ENCODE data around the gene GRIK1. TPM values are rescaled to one million over a fixed set of nuclear protein-coding genes. Genes with fewer than 3 reads are reported as not detected.

The GRIK1 gene
- polyA plus RNA-seq, 2 donors: 0.01 to 0.02 TPM

DNA sequence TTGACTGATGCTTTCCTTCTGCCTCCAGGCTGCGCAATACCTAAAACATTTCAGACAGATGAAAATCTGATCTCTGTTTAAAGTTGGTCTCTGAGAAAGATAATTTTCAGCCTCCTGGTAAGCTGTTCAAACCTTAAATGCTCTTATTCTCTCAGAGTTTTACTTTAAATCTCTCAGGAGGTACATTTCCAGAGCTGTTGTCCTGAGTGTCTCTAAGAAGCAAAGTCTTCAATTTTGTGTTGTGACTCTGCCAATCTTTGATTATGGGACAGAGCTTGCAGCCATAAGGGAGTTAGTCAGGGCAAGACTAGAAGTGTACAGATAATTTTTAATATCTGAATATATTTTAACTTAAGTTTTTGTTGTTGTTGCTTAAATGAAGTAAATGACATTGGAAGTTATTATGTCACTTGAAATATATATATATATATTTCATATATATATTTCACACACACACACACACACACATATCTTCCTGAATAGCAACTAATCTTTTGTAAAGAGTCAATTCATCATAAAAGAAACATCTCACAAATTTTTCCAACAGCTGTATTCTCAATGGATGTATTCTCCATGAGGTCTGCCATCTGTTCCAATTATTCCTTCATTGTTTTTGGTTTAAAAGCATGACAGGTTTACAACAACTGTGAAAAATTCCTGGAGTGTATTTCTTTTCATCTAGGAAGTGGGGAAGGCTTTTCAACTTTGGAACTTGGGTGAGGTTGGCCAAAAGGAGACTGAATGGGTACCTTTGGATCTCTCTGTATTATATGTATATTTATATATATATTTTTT lies 381.7 kb downstream of the GRIK1 start:
- Histone ChIP-seq H3K27ac (ENCODE audit: low read depth in 2 of 2, low read length in 1 of 2) (no peak overlapping the region), H3K4me3 (ENCODE audit: low read depth in 1 of 2, low read length in 2 of 2) (no peak overlapping the region), H3K27me3 (ENCODE audit: control insufficient read depth in 1 of 2, insufficient read depth in 2 of 2, low read length in 2 of 2) (no peaks in the 10 kb centered on the region), H3K9me3 (ENCODE audit: control insufficient read depth in 2 of 2, insufficient read depth in 1 of 2, low read depth in 1 of 2, low read length in 1 of 2) (no peaks in the 10 kb centered on the region), H3K4me1 (ENCODE audit: control insufficient read depth in 2 of 2, insufficient read depth in 2 of 2, low read length in 1 of 2) (no peaks in the 10 kb centered on the region), H3K36me3 (ENCODE audit: control insufficient read depth in 2 of 2, insufficient read depth in 2 of 2, low read length in 1 of 2) (no peaks in the 10 kb centered on the region)
- 97 to 100% methylated on average over 1 of the region's 1 CpG for WGBS, 2 donors

DNA sequence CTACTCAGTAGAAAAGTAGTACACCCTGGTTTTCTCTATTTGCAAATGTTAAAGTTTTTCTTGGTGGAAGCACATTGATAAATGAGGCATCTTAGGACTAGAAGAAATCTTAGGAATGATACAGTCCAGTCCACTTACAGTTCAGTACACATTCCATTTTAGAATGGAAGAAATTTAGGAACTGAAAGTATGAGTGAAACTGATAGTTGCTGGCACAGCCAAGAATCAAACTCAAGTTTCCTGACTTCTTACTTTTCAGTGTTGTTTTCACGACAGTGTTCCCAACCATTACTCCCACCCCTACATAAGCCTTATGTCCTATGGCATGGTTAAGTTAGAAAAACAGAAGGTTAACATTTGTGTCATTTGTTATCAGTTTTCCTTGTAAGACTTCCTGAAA lies 382.6 kb downstream of the GRIK1 start:
- H3K4me3 ChIP-seq (ENCODE audit: low read depth in 1 of 2, low read length in 2 of 2): no peak overlapping the region
- 66 to 79% methylated on average over 1 of the region's 1 CpG for WGBS, 2 donors
- no peaks in the 10 kb centered on the region for H3K4me1 ChIP-seq (ENCODE audit: control insufficient read depth in 2 of 2, insufficient read depth in 2 of 2, low read length in 1 of 2)
- no peaks in the 10 kb centered on the region for H3K36me3 ChIP-seq (ENCODE audit: control insufficient read depth in 2 of 2, insufficient read depth in 2 of 2, low read length in 1 of 2)
- no peak overlapping the region for H3K27ac ChIP-seq (ENCODE audit: low read depth in 2 of 2, low read length in 1 of 2)
- no peaks in the 10 kb centered on the region for H3K27me3 ChIP-seq (ENCODE audit: control insufficient read depth in 1 of 2, insufficient read depth in 2 of 2, low read length in 2 of 2)
- H3K9me3 ChIP-seq (ENCODE audit: control insufficient read depth in 2 of 2, insufficient read depth in 1 of 2, low read depth in 1 of 2, low read length in 1 of 2): no peaks in the 10 kb centered on the region

DNA sequence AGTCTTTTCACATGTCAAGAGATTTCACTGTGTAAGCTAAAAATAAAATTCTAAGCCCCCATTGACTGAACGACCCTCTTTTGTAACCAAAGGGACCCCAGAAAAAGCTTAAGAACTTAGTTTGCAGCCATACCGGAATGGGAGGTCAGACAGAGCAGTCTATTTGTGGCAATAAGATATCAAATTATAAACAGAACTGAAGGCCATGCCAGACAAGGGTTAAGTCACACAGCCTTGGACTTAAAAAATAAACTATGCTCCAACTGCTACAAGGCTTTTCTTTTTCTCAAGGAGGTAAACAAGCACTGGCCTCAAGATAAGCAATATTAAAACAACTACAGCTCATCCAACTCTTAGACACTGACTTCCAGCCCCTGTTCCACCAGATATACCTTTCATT lies 384.2 kb downstream of the GRIK1 start:
- no peaks in the 10 kb centered on the region for H3K4me1 ChIP-seq (ENCODE audit: control insufficient read depth in 2 of 2, insufficient read depth in 2 of 2, low read length in 1 of 2)
- no peak overlapping the region for H3K27ac ChIP-seq (ENCODE audit: low read depth in 2 of 2, low read length in 1 of 2)
- no peaks in the 10 kb centered on the region for H3K36me3 ChIP-seq (ENCODE audit: control insufficient read depth in 2 of 2, insufficient read depth in 2 of 2, low read length in 1 of 2)
- no peaks in the 10 kb centered on the region for H3K27me3 ChIP-seq (ENCODE audit: control insufficient read depth in 1 of 2, insufficient read depth in 2 of 2, low read length in 2 of 2)
- H3K9me3 ChIP-seq (ENCODE audit: control insufficient read depth in 2 of 2, insufficient read depth in 1 of 2, low read depth in 1 of 2, low read length in 1 of 2): no peaks in the 10 kb centered on the region
- WGBS, 2 donors: 63 to 64% methylated on average over 2 of the region's 2 CpGs
- no peak overlapping the region for H3K4me3 ChIP-seq (ENCODE audit: low read depth in 1 of 2, low read length in 2 of 2)

DNA sequence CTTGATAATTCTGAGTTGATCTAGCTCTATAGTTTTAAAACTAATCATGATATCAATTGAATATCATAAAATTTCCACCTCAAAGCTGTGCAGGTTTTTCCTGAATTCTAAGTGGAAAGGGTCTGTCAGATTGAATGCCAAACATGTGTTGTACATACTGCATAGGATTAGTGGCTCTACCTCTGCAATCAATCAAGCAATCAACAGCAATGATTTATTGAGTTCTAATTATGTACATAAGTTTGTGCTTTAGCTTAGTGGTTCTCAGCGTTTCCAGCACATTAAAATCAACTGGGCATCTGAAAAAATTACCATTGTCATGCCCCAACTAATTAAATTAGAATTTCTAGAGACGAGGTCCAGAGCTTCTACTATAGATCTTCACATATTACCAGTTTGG lies 389.6 kb downstream of the GRIK1 start:
- WGBS, 2 donors: 77 to 81% methylated on average over 2 of the region's 2 CpGs

DNA sequence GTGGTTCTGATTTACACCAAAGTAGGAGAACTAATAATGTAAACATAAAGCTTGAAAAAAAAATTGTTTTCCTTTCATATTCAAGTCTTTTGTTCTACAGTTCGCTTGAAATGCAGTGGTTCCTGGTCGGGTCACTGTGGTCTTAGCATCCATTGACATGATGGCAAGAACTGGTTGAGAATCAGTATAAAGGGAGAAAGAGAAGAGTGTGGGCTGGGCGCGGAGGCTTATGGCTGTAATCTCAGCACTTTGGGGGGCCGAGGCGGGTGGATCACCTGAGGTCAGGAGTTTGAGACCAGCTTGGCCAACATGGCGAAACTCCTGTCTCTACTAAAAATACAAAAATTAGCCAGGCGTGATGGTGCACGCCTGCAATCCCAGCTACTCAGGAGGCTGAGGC lies 390.2 kb downstream of the GRIK1 start:
- no peak overlapping the region for H3K4me3 ChIP-seq (ENCODE audit: low read depth in 1 of 2, low read length in 2 of 2)
- no peaks in the 10 kb centered on the region for H3K4me1 ChIP-seq (ENCODE audit: control insufficient read depth in 2 of 2, insufficient read depth in 2 of 2, low read length in 1 of 2)
- 95 to 96% methylated on average over 9 of the region's 9 CpGs for WGBS, 2 donors
- H3K9me3 ChIP-seq (ENCODE audit: control insufficient read depth in 2 of 2, insufficient read depth in 1 of 2, low read depth in 1 of 2, low read length in 1 of 2): no peaks in the 10 kb centered on the region
- H3K36me3 ChIP-seq (ENCODE audit: control insufficient read depth in 2 of 2, insufficient read depth in 2 of 2, low read length in 1 of 2): no peaks in the 10 kb centered on the region
- H3K27me3 ChIP-seq (ENCODE audit: control insufficient read depth in 1 of 2, insufficient read depth in 2 of 2, low read length in 2 of 2): no peaks in the 10 kb centered on the region
- no peak overlapping the region for H3K27ac ChIP-seq (ENCODE audit: low read depth in 2 of 2, low read length in 1 of 2)

More for the DNA sequence above, 389.6 kb downstream of the GRIK1 start:
- no peaks in the 10 kb centered on the region for H3K9me3 ChIP-seq (ENCODE audit: control insufficient read depth in 2 of 2, insufficient read depth in 1 of 2, low read depth in 1 of 2, low read length in 1 of 2)
- no peaks in the 10 kb centered on the region for H3K36me3 ChIP-seq (ENCODE audit: control insufficient read depth in 2 of 2, insufficient read depth in 2 of 2, low read length in 1 of 2)
- H3K4me1 ChIP-seq (ENCODE audit: control insufficient read depth in 2 of 2, insufficient read depth in 2 of 2, low read length in 1 of 2): no peaks in the 10 kb centered on the region
- H3K4me3 ChIP-seq (ENCODE audit: low read depth in 1 of 2, low read length in 2 of 2): no peak overlapping the region
- no peaks in the 10 kb centered on the region for H3K27me3 ChIP-seq (ENCODE audit: control insufficient read depth in 1 of 2, insufficient read depth in 2 of 2, low read length in 2 of 2)
- no peak overlapping the region for H3K27ac ChIP-seq (ENCODE audit: low read depth in 2 of 2, low read length in 1 of 2)

DNA sequence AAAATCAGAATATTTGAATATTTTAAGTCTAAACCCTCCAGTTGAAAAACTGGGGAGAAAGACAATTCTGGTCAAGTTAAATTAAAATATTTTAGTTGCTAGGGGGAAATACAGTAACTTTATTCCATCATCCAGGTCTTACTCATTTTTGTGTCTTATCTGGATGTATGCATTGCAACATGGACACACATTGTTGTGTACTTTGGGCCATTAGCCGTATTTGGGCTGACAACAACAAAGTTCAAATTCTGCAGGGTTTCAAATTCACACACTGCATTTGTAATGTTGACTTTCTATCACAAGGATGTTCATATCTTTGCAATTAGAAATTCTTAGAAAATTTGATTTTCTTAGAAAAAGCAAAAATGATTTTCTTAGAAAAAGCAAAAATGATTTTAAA lies 391.8 kb downstream of the GRIK1 start:
- no peaks in the 10 kb centered on the region for H3K27me3 ChIP-seq (ENCODE audit: control insufficient read depth in 1 of 2, insufficient read depth in 2 of 2, low read length in 2 of 2)
- H3K4me1 ChIP-seq (ENCODE audit: control insufficient read depth in 2 of 2, insufficient read depth in 2 of 2, low read length in 1 of 2): no peaks in the 10 kb centered on the region
- H3K27ac ChIP-seq (ENCODE audit: low read depth in 2 of 2, low read length in 1 of 2): no peak overlapping the region
- no peaks in the 10 kb centered on the region for H3K36me3 ChIP-seq (ENCODE audit: control insufficient read depth in 2 of 2, insufficient read depth in 2 of 2, low read length in 1 of 2)
- no peak overlapping the region for H3K4me3 ChIP-seq (ENCODE audit: low read depth in 1 of 2, low read length in 2 of 2)
- 87 to 92% methylated on average over 1 of the region's 1 CpG for WGBS, 2 donors
- no peaks in the 10 kb centered on the region for H3K9me3 ChIP-seq (ENCODE audit: control insufficient read depth in 2 of 2, insufficient read depth in 1 of 2, low read depth in 1 of 2, low read length in 1 of 2)

DNA sequence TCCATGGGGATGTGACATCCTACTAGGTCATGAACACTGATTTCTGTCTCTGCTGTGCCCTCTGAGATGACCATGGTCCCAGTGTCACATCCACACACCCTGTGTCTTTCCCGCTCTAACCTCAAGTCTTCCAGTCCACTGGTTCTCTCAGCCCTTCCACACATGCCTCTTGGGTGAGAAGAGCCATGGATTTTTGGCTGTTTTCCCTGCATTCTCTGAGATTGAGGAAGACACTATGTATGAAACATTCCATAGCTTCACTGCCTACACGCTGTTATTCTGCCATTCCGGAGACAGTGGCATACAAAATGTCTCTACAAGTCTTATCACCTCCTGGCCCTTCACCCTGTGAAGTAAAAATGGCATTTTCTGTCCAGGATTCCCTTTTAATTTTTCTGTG lies 393.7 kb downstream of the GRIK1 start:
- WGBS, 2 donors: 92 to 94% methylated on average over 3 of the region's 3 CpGs
- H3K9me3 ChIP-seq (ENCODE audit: control insufficient read depth in 2 of 2, insufficient read depth in 1 of 2, low read depth in 1 of 2, low read length in 1 of 2): no peaks in the 10 kb centered on the region
- H3K36me3 ChIP-seq (ENCODE audit: control insufficient read depth in 2 of 2, insufficient read depth in 2 of 2, low read length in 1 of 2): no peaks in the 10 kb centered on the region
- no peaks in the 10 kb centered on the region for H3K27me3 ChIP-seq (ENCODE audit: control insufficient read depth in 1 of 2, insufficient read depth in 2 of 2, low read length in 2 of 2)
- no peak overlapping the region for H3K27ac ChIP-seq (ENCODE audit: low read depth in 2 of 2, low read length in 1 of 2)
- H3K4me1 ChIP-seq (ENCODE audit: control insufficient read depth in 2 of 2, insufficient read depth in 2 of 2, low read length in 1 of 2): no peaks in the 10 kb centered on the region
- no peak overlapping the region for H3K4me3 ChIP-seq (ENCODE audit: low read depth in 1 of 2, low read length in 2 of 2)

DNA sequence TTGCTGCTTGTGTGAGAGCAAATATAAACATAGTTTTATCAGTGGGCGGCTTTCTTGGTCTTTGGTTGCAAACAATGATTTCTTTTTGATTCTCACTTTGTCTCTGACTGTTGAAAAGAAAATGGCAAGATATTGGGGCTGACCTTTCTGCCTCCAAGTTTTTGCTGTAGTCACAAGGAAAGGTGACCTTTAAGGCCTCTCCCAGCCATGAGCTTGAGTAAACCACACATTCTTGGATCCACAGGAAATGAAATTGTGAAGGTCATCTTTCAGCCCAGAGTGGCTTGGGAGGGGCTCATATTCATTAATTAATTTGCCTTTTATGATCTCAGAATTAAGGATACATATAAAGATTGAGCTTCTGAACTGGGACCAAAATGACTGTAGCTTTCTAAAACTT lies 399.5 kb downstream of the GRIK1 start:
- Histone ChIP-seq H3K36me3 (ENCODE audit: control insufficient read depth in 2 of 2, insufficient read depth in 2 of 2, low read length in 1 of 2) (no peaks in the 10 kb centered on the region), H3K27ac (ENCODE audit: low read depth in 2 of 2, low read length in 1 of 2) (no peak overlapping the region), H3K27me3 (ENCODE audit: control insufficient read depth in 1 of 2, insufficient read depth in 2 of 2, low read length in 2 of 2) (no peaks in the 10 kb centered on the region), H3K4me3 (ENCODE audit: low read depth in 1 of 2, low read length in 2 of 2) (no peak overlapping the region), H3K4me1 (ENCODE audit: control insufficient read depth in 2 of 2, insufficient read depth in 2 of 2, low read length in 1 of 2) (no peaks in the 10 kb centered on the region), H3K9me3 (ENCODE audit: control insufficient read depth in 2 of 2, insufficient read depth in 1 of 2, low read depth in 1 of 2, low read length in 1 of 2) (no peaks in the 10 kb centered on the region)
- WGBS, 2 donors: 80 to 88% methylated on average over 1 of the region's 1 CpG

DNA sequence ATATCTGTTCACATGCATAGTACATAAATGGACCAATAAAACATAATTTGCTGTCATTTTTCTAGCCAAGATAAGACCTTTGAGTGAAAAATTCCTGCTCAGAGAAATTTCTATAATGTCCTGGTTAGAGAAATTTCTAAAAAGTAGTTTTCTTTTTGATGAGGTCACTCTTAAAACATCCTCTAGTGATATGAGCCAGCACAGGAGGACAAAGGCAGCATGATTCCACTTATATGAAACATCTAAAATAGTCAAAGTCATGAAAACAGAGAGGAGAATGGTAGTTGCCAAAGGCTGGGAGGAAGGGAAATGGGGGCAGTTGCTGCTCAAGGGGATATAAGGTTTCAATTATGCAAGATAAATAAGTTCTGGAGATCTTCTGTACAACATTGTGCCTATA lies 401.7 kb downstream of the GRIK1 start:
- no peak overlapping the region for H3K4me3 ChIP-seq (ENCODE audit: low read depth in 1 of 2, low read length in 2 of 2)
- H3K4me1 ChIP-seq (ENCODE audit: control insufficient read depth in 2 of 2, insufficient read depth in 2 of 2, low read length in 1 of 2): no peaks in the 10 kb centered on the region
- H3K27me3 ChIP-seq (ENCODE audit: control insufficient read depth in 1 of 2, insufficient read depth in 2 of 2, low read length in 2 of 2): no peaks in the 10 kb centered on the region
- no peaks in the 10 kb centered on the region for H3K36me3 ChIP-seq (ENCODE audit: control insufficient read depth in 2 of 2, insufficient read depth in 2 of 2, low read length in 1 of 2)
- no peaks in the 10 kb centered on the region for H3K9me3 ChIP-seq (ENCODE audit: control insufficient read depth in 2 of 2, insufficient read depth in 1 of 2, low read depth in 1 of 2, low read length in 1 of 2)
- H3K27ac ChIP-seq (ENCODE audit: low read depth in 2 of 2, low read length in 1 of 2): no peak overlapping the region

DNA sequence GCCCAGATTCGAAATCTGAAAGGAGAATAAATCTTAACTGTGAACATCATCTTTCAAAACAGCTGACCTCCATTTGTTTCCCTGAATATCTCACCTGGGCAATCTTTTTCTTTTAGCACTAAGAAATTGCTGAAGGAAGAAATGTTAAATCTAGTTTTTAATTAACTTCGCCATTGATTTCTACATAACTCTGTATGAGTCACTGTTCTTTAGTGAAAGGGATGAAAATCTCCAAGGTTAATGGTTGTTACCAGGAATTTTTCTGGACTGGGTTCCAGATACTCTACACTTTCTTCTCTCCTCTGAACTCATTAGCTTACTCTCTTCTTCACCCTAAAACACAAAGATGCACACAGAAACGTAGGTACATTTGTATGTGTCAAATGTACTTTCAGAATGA lies 405.3 kb downstream of the GRIK1 start:
- Histone ChIP-seq H3K36me3 (ENCODE audit: control insufficient read depth in 2 of 2, insufficient read depth in 2 of 2, low read length in 1 of 2) (no peaks in the 10 kb centered on the region), H3K27ac (ENCODE audit: low read depth in 2 of 2, low read length in 1 of 2) (no peak overlapping the region), H3K4me1 (ENCODE audit: control insufficient read depth in 2 of 2, insufficient read depth in 2 of 2, low read length in 1 of 2) (no peaks in the 10 kb centered on the region), H3K4me3 (ENCODE audit: low read depth in 1 of 2, low read length in 2 of 2) (no peak overlapping the region), H3K27me3 (ENCODE audit: control insufficient read depth in 1 of 2, insufficient read depth in 2 of 2, low read length in 2 of 2) (no peaks in the 10 kb centered on the region), H3K9me3 (ENCODE audit: control insufficient read depth in 2 of 2, insufficient read depth in 1 of 2, low read depth in 1 of 2, low read length in 1 of 2) (no peaks in the 10 kb centered on the region)
- WGBS, 2 donors: 75 to 82% methylated on average over 3 of the region's 3 CpGs
